A673 (cell line): ENCODE data around the gene BABAM2. TPM values are rescaled to one million over a fixed set of nuclear protein-coding genes. Genes with fewer than 3 reads are reported as not detected.

Experiments used
- BruUV-seq: library from RNA; stranded (reverse); fragments of 400-500 nt; replicated peaks from 2 replicates; lab custom pipeline; 2021; lab: Mats Ljungman, UMichigan
- CTCF ChIA-PET: fragments of 300-600 bp; sonication (Branson Sonifier 250); formaldehyde crosslinking; loops from one replicate; lab custom pipeline; 2022; ENCODE audit warnings: antibody characterized with exemption; lab: Charles Lee
- POLR2A ChIA-PET: fragments of 300-600 bp; sonication (Branson Sonifier 250); formaldehyde crosslinking; loops from one replicate; lab custom pipeline; 2022; ENCODE audit warnings: antibody characterized with exemption; ENCODE audit not compliant: low non-redundant PET; lab: Charles Lee
- DNase-seq: peaks from one replicate; pipeline ENCODE4 v3.0.0-alpha.2; 2015; ENCODE audit warnings: low spot score
- H3K27ac ChIP-seq: fragments of 200-600 bp; sonication (generic); 2 replicates; pipeline ENCODE4 v1.5.1; 2016; ENCODE audit warnings: mixed run types, low read depth, mild to moderate bottlenecking, mixed read lengths, antibody characterized with exemption, low read length; ENCODE audit not compliant: poor library complexity, severe bottlenecking
- H3K27me3 ChIP-seq: fragments of 200-600 bp; sonication (generic); replicated peaks from 2 replicates; pipeline ENCODE4 v1.6.1; 2017; ENCODE audit warnings: mixed run types, low read depth, mild to moderate bottlenecking, mixed read lengths, antibody characterized with exemption, low read length; ENCODE audit not compliant: insufficient read depth, poor library complexity
- H3K36me3 ChIP-seq: fragments of 200-600 bp; sonication (generic); 2 replicates; pipeline ENCODE4 v1.6.1; 2016; ENCODE audit warnings: mixed run types, mild to moderate bottlenecking, mixed read lengths, antibody characterized with exemption, low read length; ENCODE audit not compliant: insufficient read depth, poor library complexity, severe bottlenecking
- H3K4me1 ChIP-seq: fragments of 200-600 bp; sonication (generic); 2 replicates; pipeline ENCODE4 v1.6.1; 2017; ENCODE audit warnings: mixed run types, mild to moderate bottlenecking, mixed read lengths, antibody characterized with exemption, low read length; ENCODE audit not compliant: insufficient read depth, poor library complexity, severe bottlenecking
- H3K4me3 ChIP-seq: fragments of 200-600 bp; sonication (generic); 2 replicates; pipeline ENCODE4 v1.5.1; 2016; ENCODE audit warnings: low read depth, mixed run types, mild to moderate bottlenecking, mixed read lengths, low read length; ENCODE audit not compliant: poor library complexity, severe bottlenecking
- H3K9me3 ChIP-seq: fragments of 200-600 bp; sonication (generic); 2 replicates; pipeline ENCODE4 v1.6.1; 2016; ENCODE audit warnings: mixed run types, low read depth, mild to moderate bottlenecking, mixed read lengths, antibody characterized with exemption, low read length; ENCODE audit not compliant: poor library complexity, severe bottlenecking
- EZH2 ChIP-seq: fragments of 200-600 bp; sonication (generic); IDR thresholded peaks from 2 replicates; pipeline ENCODE4 v1.6.1; 2017; ENCODE audit warnings: borderline replicate concordance, low read depth, mild to moderate bottlenecking, mixed read lengths, antibody characterized with exemption, low read length; ENCODE audit not compliant: poor library complexity, severe bottlenecking
- intact Hi-C: fragments of 100-400 bp; cut with micrococcal nuclease; formaldehyde crosslinking; loops from one replicate; pipeline ENCODE4 v1.10.0; 2022; ENCODE audit not compliant: unreplicated experiment
- total RNA-seq: library from RNA; stranded (reverse); gene quantifications from 2 replicates; pipeline ENCODE4 v1.2.3, GENCODE V29; 2021
- TF ChIP-seq, protein P1 (sequence below): fragments of 300-800, 200-600 bp; sonication (generic); conservative IDR thresholded peaks from 2 replicates; pipeline ENCODE4 v1.5.1; 2017; ENCODE audit warnings: low read depth, mild to moderate bottlenecking, antibody characterized with exemption, low read length, moderate library complexity, mixed read lengths

The BABAM2 gene
- total RNA-seq, 1 experiment from 2014 or later, result 21.8 TPM

DNA sequence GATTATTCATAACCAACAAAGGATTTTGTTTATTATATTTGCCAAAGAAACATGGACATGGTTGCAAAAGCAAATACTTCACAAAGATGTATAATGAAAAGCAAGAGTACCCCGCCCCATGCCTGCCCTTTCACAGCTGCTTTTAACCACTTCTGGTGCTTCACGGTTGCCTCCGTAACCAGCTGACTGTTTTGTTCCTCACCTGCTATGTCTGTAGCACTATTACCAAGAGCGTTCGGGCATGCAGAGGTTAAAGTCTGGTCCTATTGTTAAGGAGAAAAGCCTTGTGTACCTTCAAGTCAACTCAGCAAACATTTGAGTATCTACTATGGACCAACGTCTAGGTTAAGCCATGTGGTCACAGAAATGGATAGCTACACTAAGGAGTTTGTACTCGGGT lies 386.9 kb downstream of the BABAM2 start:
- CTCF ChIA-PET, result no interaction called here
- TF ChIP-seq, protein P1, sequence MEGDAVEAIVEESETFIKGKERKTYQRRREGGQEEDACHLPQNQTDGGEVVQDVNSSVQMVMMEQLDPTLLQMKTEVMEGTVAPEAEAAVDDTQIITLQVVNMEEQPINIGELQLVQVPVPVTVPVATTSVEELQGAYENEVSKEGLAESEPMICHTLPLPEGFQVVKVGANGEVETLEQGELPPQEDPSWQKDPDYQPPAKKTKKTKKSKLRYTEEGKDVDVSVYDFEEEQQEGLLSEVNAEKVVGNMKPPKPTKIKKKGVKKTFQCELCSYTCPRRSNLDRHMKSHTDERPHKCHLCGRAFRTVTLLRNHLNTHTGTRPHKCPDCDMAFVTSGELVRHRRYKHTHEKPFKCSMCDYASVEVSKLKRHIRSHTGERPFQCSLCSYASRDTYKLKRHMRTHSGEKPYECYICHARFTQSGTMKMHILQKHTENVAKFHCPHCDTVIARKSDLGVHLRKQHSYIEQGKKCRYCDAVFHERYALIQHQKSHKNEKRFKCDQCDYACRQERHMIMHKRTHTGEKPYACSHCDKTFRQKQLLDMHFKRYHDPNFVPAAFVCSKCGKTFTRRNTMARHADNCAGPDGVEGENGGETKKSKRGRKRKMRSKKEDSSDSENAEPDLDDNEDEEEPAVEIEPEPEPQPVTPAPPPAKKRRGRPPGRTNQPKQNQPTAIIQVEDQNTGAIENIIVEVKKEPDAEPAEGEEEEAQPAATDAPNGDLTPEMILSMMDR, result no peak
- TF ChIP-seq EZH2, result no peak
- no peak for DNase-seq
- Histone ChIP-seq H3K36me3 (no peaks in the 10 kb centered on the region), H3K9me3 (no peaks in the 10 kb centered on the region), H3K4me3 (no peak overlapping the region), H3K27ac (no peak overlapping the region), H3K27me3 (no peaks in the 10 kb centered on the region), H3K4me1 (peaks cover 29% of the 10 kb centered on the region)
- intact Hi-C loops, result loop anchor here (5.0 kb wide), 1 partner anchor 115 kb away; the partner anchor contains the start of gene FOSL2
- POLR2A ChIA-PET, result no interaction called here
- BruUV-seq, result no TSS peak

DNA sequence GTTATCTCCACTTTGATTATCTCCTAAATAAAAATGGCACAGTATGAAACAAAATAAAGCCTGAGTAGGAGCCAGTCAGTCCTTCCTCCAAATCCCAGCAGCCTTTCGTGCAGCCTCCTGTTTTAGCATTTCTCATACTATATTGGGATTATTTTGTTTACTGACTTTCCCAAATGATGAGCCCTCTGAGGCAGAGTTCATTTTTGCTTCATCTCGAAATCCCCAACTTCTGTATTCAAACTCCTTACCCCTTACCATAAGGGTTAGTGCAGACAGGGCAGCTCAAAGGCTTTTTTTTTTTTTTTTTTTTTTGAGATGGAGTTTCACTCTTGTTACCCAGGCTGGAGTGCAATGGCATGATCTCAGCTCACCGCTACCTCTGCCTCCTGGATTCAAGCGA lies 388.8 kb downstream of the BABAM2 start:
- no TSS peak for BruUV-seq
- POLR2A ChIA-PET, result interaction anchor here (0.6 kb wide), 1 partner anchor 616 kb away, joined by 8 read pairs; the partner anchor contains the start of gene SUPT7L

DNA sequence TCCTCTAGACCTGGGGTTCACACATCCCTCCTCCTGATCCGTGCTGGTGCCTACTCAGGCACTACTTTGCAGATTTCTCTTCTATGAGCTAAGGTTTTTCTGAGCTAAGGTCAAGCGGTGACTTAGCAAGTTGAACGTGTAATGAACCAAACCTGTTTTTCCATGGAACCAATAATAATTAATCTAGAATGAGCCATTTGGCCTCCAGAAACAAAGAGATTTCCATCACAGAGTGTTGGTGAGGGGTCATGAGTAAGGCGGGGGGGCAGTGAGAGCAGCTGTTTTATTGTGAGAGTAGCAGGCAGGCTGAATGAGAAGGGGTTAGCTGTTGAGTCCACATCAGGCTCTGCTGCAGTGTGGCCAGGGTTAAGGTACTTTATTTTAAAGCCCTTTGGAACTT lies 390.1 kb downstream of the BABAM2 start:
- intact Hi-C loops, result no loop called here
- Histone ChIP-seq H3K4me1 (peaks cover 12% of the 10 kb centered on the region), H3K27me3 (no peaks in the 10 kb centered on the region), H3K4me3 (no peak overlapping the region), H3K36me3 (no peaks in the 10 kb centered on the region), H3K27ac (no peak overlapping the region), H3K9me3 (no peaks in the 10 kb centered on the region)
- BruUV-seq, result no TSS peak
- ChIA-PET CTCF (no interaction called here), POLR2A (no interaction called here)
- no peak for DNase-seq
- TF ChIP-seq EZH2, result no peak

More for the DNA sequence above, 388.8 kb downstream of the BABAM2 start:
- Histone ChIP-seq H3K36me3 (no peaks in the 10 kb centered on the region), H3K4me3 (no peak overlapping the region), H3K9me3 (no peaks in the 10 kb centered on the region), H3K27me3 (no peaks in the 10 kb centered on the region), H3K27ac (no peak overlapping the region), H3K4me1 (peaks cover 25% of the 10 kb centered on the region)
- DNase-seq, result no peak
- intact Hi-C loops, result loop anchor here (5.0 kb wide), 1 partner anchor 113 kb away; the partner anchor contains the start of gene FOSL2
- TF ChIP-seq, protein P1, result no peak
- no peak for TF ChIP-seq EZH2
- CTCF ChIA-PET, result no interaction called here

DNA sequence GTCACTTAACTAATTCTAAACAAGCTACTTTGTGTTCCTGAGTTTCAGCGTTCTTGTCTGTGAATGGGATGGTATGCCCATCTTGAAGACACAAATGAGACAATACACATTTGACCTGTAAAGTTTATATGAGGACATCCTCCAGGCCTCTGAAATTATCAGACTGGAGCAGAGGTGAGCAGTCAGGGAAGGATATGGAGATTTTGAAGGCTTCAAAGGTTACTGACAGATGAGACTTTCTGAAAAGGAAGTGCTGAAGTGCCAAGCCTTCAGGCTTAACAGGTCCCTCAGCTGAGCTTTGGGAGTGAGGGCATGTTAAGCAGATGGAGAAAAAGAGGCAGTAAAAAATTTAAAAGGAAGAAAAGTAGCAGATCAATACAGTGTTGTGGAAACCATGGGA lies 391.2 kb downstream of the BABAM2 start:
- Histone ChIP-seq H3K36me3 (no peaks in the 10 kb centered on the region), H3K27ac (no peak overlapping the region), H3K4me3 (no peak overlapping the region), H3K9me3 (no peaks in the 10 kb centered on the region), H3K27me3 (no peaks in the 10 kb centered on the region), H3K4me1 (peaks cover 1% of the 10 kb centered on the region)
- TF ChIP-seq, protein P1, result no peak
- no peak for TF ChIP-seq EZH2
- no peak for DNase-seq
- POLR2A ChIA-PET, result no interaction called here
- BruUV-seq, result no TSS peak
- intact Hi-C loops, result no loop called here
- CTCF ChIA-PET, result no interaction called here
